CD4-positive, CD25-positive, alpha-beta regulatory T cell (primary cell): ENCODE measurements around the gene TIMM13. TPM values are rescaled to one million over a fixed set of nuclear protein-coding genes. Genes with fewer than 3 reads are reported as not detected.
"Not testable (repeated sequence)": the region's sequence is repeated elsewhere in the genome, so short reads cannot be mapped to it uniquely, and the experiment has no call there.

Source experiments
- ATAC-seq, 2 donors: fragments of 150-1000 bp; cut with Tn5 transposase; one replicate each; pipeline ENCODE4 v1.10.0; 2021; ENCODE audit warnings: low read depth in 2 of 2, moderate number of reproducible peaks in 2 of 2, moderate library complexity in 1 of 2
- DNase-seq, 3 donors: peaks; one replicate each; pipeline versions ENCODE4 v3.0.0 to v3.0.0-alpha.2; 2012 to 2022; ENCODE audit warnings: mixed read lengths in 1 of 3
- H3K27ac ChIP-seq: one replicate; pipeline ENCODE4 v1.7.0; 2013; ENCODE audit warnings: mild to moderate bottlenecking, low read length; ENCODE audit not compliant: insufficient read depth, poor library complexity, severe bottlenecking
- H3K27me3 ChIP-seq: one replicate; pipeline ENCODE4 v1.7.0; 2013; ENCODE audit warnings: low read length; ENCODE audit not compliant: control insufficient read depth, insufficient read depth
- H3K36me3 ChIP-seq: one replicate; pipeline ENCODE4 v1.7.0; 2013; ENCODE audit warnings: mild to moderate bottlenecking, low read length, moderate library complexity; ENCODE audit not compliant: control insufficient read depth, insufficient read depth
- H3K4me1 ChIP-seq: 2 replicates; pipeline ENCODE4 v1.7.0; 2013; ENCODE audit warnings: mild to moderate bottlenecking, low read length; ENCODE audit not compliant: insufficient read depth, control insufficient read depth, poor library complexity, severe bottlenecking
- H3K4me3 ChIP-seq: one replicate; pipeline ENCODE4 v1.7.0; 2013; ENCODE audit warnings: low read depth, mild to moderate bottlenecking, low read length, moderate library complexity
- H3K9me3 ChIP-seq, 2 experiments: 1 replicate in 1 of 2; 2 replicates in 1 of 2; pipeline ENCODE4 v1.7.0; 2013; ENCODE audit warnings: low read length in 2 of 2, mild to moderate bottlenecking in 1 of 2, moderate library complexity in 1 of 2; ENCODE audit not compliant: control insufficient read depth in 2 of 2
- H3K27ac Mint-ChIP-seq, 3 donors: one replicate each; pipeline ENCODE4 v1.8.0; 2020 to 2022; ENCODE audit warnings: mild to moderate bottlenecking in 3 of 3, mixed read lengths in 3 of 3, moderate library complexity in 2 of 3
- H3K27me3 Mint-ChIP-seq: one replicate; pipeline ENCODE4 v1.8.0; 2022; ENCODE audit warnings: mild to moderate bottlenecking, mixed read lengths
- H3K36me3 Mint-ChIP-seq: one replicate; pipeline ENCODE4 v1.8.0; 2020; ENCODE audit warnings: mixed read lengths
- H3K4me1 Mint-ChIP-seq, 4 donors: one replicate each; pipeline ENCODE4 v1.8.0; 2020 to 2022; ENCODE audit warnings: mixed read lengths in 4 of 4, mild to moderate bottlenecking in 1 of 4
- H3K4me3 Mint-ChIP-seq, 4 donors: one replicate each; pipeline ENCODE4 v1.8.0; 2020 to 2022; ENCODE audit warnings: mild to moderate bottlenecking in 4 of 4, mixed read lengths in 4 of 4, moderate library complexity in 3 of 4
- H3K9me3 Mint-ChIP-seq, 7 donors: one replicate each; pipeline ENCODE4 v1.8.0; 2020 to 2022; ENCODE audit warnings: mixed read lengths in 7 of 7, mild to moderate bottlenecking in 3 of 7, moderate library complexity in 2 of 7
- polyA plus RNA-seq, 4 donors: library from polyadenylated mRNA; unstranded; fragments of 300-500 nt; fragmentation: Illumina TruSeq; gene quantifications; one replicate each; pipeline ENCODE4 v1.2.3, GENCODE V29; 2021
- total RNA-seq: library from RNA; stranded (reverse); gene quantifications from one replicate; pipeline ENCODE4 v1.2.3, GENCODE V29; 2022

Gene TIMM13
- total and polyA plus RNA-seq, 5 donors from 2014 or later: 24.6 to 62.5 (median 56.4) TPM

GRCh38 chr19:2458776-2459175 is 31.4 kb upstream of the TIMM13 start:
- H3K27ac Mint-ChIP-seq: peak overlapping the region in 1 of 3 donors; percentile 49
- not testable (repeated sequence) for H3K36me3 ChIP-seq, H3K27me3 Mint-ChIP-seq, H3K27ac ChIP-seq, H3K4me3 ChIP-seq, DNase-seq, H3K9me3 ChIP-seq, H3K27me3 ChIP-seq, ATAC-seq, H3K9me3 Mint-ChIP-seq, H3K36me3 Mint-ChIP-seq
- H3K4me3 Mint-ChIP-seq: peak overlapping the region in 1 of 4 donors; percentile 87
- peaks cover 36% of the 10 kb centered on the region for H3K4me1 ChIP-seq
- H3K4me1 Mint-ChIP-seq: peaks cover 0 to 28% (median 11%) of the 10 kb centered on the region in 4 donors

DNA sequence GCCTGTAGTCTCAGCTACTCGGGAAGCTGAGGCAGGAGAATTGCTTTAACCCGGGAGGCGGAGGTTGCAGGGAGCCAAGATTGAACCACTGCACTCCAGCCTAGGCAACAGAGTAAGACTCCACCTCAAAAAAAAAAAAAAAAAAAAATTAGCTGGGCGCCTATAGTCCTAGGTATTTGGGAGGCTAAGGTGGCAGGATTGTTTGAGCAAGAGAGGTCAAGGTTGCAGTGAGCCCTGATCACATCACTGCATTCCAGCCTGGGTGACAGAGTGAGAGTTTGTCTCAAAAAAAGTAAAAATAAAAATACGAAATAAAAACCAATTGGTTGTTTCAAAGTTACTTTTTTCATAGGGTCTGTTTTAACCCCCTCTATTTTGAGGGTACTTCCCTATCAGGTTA is 30.7 kb upstream of the TIMM13 start:
- no peaks in the 10 kb centered on the region for H3K27me3 Mint-ChIP-seq
- H3K27ac ChIP-seq: no peak overlapping the region
- no peaks in the 10 kb centered on the region for H3K9me3 Mint-ChIP-seq
- ATAC-seq (no peak), DNase-seq (no peak)
- H3K36me3 ChIP-seq: no peaks in the 10 kb centered on the region
- no peaks in the 10 kb centered on the region for H3K9me3 ChIP-seq
- no peaks in the 10 kb centered on the region for H3K27me3 ChIP-seq
- peak overlapping the region in 1 of 3 donors; percentile 49 for H3K27ac Mint-ChIP-seq
- H3K4me1 ChIP-seq: peaks cover 36% of the 10 kb centered on the region
- peak overlapping the region in 2 of 4 donors; percentile 7 to 87 for H3K4me3 Mint-ChIP-seq
- H3K36me3 Mint-ChIP-seq: no peaks in the 10 kb centered on the region
- no peak overlapping the region for H3K4me3 ChIP-seq
- peaks cover 0 to 28% (median 11%) of the 10 kb centered on the region in 4 donors for H3K4me1 Mint-ChIP-seq

DNA sequence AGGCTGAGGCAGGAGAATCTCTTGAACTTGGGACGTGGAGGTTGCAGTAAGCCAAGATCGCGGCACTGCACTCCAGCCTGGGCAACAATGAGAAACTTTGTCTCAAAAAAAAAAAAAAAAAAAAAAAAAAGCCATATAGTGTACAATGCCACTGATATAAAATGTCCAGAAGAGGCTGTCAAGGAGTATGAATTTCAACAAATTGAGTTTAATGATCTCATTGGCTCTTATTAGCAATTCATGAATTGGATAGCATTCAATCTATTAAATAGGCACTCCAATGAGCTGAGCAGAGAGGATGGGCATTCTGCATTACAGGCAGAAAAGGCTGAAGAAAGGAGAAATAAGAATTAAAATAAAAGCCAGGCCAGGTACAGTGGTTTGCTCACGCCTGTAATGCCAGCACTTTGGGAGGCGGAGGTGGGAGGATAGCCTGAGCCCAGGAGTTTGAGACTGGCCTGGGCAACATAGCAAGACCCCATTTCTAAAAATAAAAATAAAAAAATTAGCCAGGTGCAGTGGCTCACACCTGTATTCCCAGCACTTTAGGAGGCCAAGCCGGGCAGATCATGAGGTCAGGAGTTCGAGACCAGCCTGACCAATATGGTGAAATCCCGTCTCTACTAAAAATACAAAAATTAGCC is 30.1 kb upstream of the TIMM13 start:
- H3K27me3 Mint-ChIP-seq: no peaks in the 10 kb centered on the region
- no peak overlapping the region for H3K4me3 ChIP-seq
- H3K9me3 ChIP-seq: no peaks in the 10 kb centered on the region
- no peaks in the 10 kb centered on the region for H3K36me3 ChIP-seq
- H3K4me1 ChIP-seq: peaks cover 36% of the 10 kb centered on the region
- no peak for ATAC-seq
- no peaks in the 10 kb centered on the region for H3K36me3 Mint-ChIP-seq
- H3K4me3 Mint-ChIP-seq: peak overlapping the region; percentile 87 to 90 (median 88)
- H3K27ac Mint-ChIP-seq: peak overlapping the region; percentile 74 to 94 (median 93)
- H3K27me3 ChIP-seq: no peaks in the 10 kb centered on the region
- H3K27ac ChIP-seq: peak overlapping the region; percentile 75
- peaks cover 0 to 28% (median 11%) of the 10 kb centered on the region in 4 donors for H3K4me1 Mint-ChIP-seq
- DNase-seq: no peak
- no peaks in the 10 kb centered on the region for H3K9me3 Mint-ChIP-seq

- Histone ChIP-seq H3K9me3 (no peaks in the 10 kb centered on the region), H3K4me3 (no peak overlapping the region), H3K27me3 (no peaks in the 10 kb centered on the region), H3K36me3 (no peaks in the 10 kb centered on the region), H3K27ac (peak overlapping the region; percentile 69), H3K4me1 (peaks cover 25% of the 10 kb centered on the region)
- Mint-ChIP-seq H3K9me3 (no peaks in the 10 kb centered on the region), H3K4me1 (peaks cover 0 to 17% (median 11%) of the 10 kb centered on the region in 4 donors), H3K36me3 (no peaks in the 10 kb centered on the region), H3K27ac (peak overlapping the region in 1 of 3 donors; percentile 86), H3K4me3 (peak overlapping the region; percentile 83 to 89 (median 86)), H3K27me3 (no peaks in the 10 kb centered on the region)
- ATAC-seq: peak in 1 of 2 donors; percentile 7
- DNase-seq: peak; percentile 17 to 48 (median 39)
Observed at GRCh38 chr19:2455851-2456570, 28.6 kb upstream of the TIMM13 start.

- H3K36me3 Mint-ChIP-seq: peaks cover under 1% of the 10 kb centered on the region
- H3K36me3 ChIP-seq: no peaks in the 10 kb centered on the region
- no peaks in the 10 kb centered on the region for H3K27me3 ChIP-seq
- DNase-seq: no peak
- H3K4me3 ChIP-seq: no peak overlapping the region
- no peaks in the 10 kb centered on the region for H3K9me3 ChIP-seq
- H3K4me1 ChIP-seq: peaks cover 25% of the 10 kb centered on the region
- peak overlapping the region in 2 of 3 donors; percentile 55 to 79 for H3K27ac Mint-ChIP-seq
- H3K9me3 Mint-ChIP-seq: no peaks in the 10 kb centered on the region
- H3K27me3 Mint-ChIP-seq: no peaks in the 10 kb centered on the region
- peak overlapping the region; percentile 85 to 89 (median 87) for H3K4me3 Mint-ChIP-seq
- no peak for ATAC-seq
- peaks cover 0 to 17% (median 11%) of the 10 kb centered on the region in 4 donors for H3K4me1 Mint-ChIP-seq
- H3K27ac ChIP-seq: peak overlapping the region; percentile 69
Observed at GRCh38 chr19:2454962-2455850, 27.8 kb upstream of the TIMM13 start.

GRCh38 chr19:2454199-2454961 is 27.0 kb upstream of the TIMM13 start:
- H3K9me3 Mint-ChIP-seq: no peaks in the 10 kb centered on the region
- H3K4me3 Mint-ChIP-seq: peak overlapping the region; percentile 85 to 89 (median 87)
- H3K27ac ChIP-seq: peak overlapping the region; percentile 69
- peak overlapping the region in 1 of 3 donors; percentile 45 for H3K27ac Mint-ChIP-seq
- no peaks in the 10 kb centered on the region for H3K36me3 ChIP-seq
- ATAC-seq (no peak), DNase-seq (no peak)
- H3K36me3 Mint-ChIP-seq: peaks cover 3% of the 10 kb centered on the region
- H3K9me3 ChIP-seq: no peaks in the 10 kb centered on the region
- peaks cover 25% of the 10 kb centered on the region for H3K4me1 ChIP-seq
- no peaks in the 10 kb centered on the region for H3K27me3 ChIP-seq
- no peak overlapping the region for H3K4me3 ChIP-seq
- H3K27me3 Mint-ChIP-seq: no peaks in the 10 kb centered on the region
- H3K4me1 Mint-ChIP-seq: peaks cover 0 to 20% (median 12%) of the 10 kb centered on the region in 4 donors
